ENCODE measurements around the gene PCDHGA9. TPM values are rescaled to one million over a fixed set of nuclear protein-coding genes. Genes with fewer than 3 reads are reported as not detected.

The PCDHGA9 gene
- total RNA-seq, 1 experiment from 2014 or later, result 1.9 TPM

GRCh38 chr5:141439411-141440141 lies 37.0 kb downstream of the PCDHGA9 start:
- Histone ChIP-seq H3K79me2 (ENCODE audit: low read length) (no peaks in the 10 kb centered on the region), H3K27me3 (ENCODE audit: low read length) (no peaks in the 10 kb centered on the region), H3F3A (ENCODE audit: low read length, unreplicated experiment) (no peaks in the 10 kb centered on the region), H3K9me2 (replicated peaks; ENCODE audit: low read length) (no peaks in the 10 kb centered on the region), H3K36me3 (ENCODE audit: low read depth, low read length) (no peaks in the 10 kb centered on the region), H3K4me1 (ENCODE audit: insufficient read depth, low read length) (no peaks in the 10 kb centered on the region), H3K27ac (ENCODE audit: low read length) (no peak overlapping the region), H3K4me2 (ENCODE audit: low read length) (no peak overlapping the region), H4K20me1 (ENCODE audit: low read length) (no peaks in the 10 kb centered on the region), H3K9ac (ENCODE audit: low read length) (no peak overlapping the region), H3K4me3 (ENCODE audit: low read length) (no peak overlapping the region), H3K9me3 (ENCODE audit: low read length) (0 out of 2 replicates have a peak, but pooled peaks cover 2% of the 10 kb centered on the region), H2AFZ (ENCODE audit: low read length) (no peak overlapping the region)
- DNase-seq (no peak), ATAC-seq (no peak)
- BruUV-seq (replicated peaks), result no TSS peak
- POLR2A ChIA-PET (ENCODE audit: unreplicated experiment), result no interaction called here
- intact Hi-C loops (cut with micrococcal nuclease), result no loop called here
- TF ChIP-seq EZH2 (IDR thresholded peaks at IDR 0.05; ENCODE audit: low read length, unreplicated experiment) (no peak), EZH2phosphoT487 (IDR thresholded peaks at IDR 0.05; ENCODE audit: borderline replicate concordance, low read length) (no peak)
- TF ChIP-seq, protein P1, sequence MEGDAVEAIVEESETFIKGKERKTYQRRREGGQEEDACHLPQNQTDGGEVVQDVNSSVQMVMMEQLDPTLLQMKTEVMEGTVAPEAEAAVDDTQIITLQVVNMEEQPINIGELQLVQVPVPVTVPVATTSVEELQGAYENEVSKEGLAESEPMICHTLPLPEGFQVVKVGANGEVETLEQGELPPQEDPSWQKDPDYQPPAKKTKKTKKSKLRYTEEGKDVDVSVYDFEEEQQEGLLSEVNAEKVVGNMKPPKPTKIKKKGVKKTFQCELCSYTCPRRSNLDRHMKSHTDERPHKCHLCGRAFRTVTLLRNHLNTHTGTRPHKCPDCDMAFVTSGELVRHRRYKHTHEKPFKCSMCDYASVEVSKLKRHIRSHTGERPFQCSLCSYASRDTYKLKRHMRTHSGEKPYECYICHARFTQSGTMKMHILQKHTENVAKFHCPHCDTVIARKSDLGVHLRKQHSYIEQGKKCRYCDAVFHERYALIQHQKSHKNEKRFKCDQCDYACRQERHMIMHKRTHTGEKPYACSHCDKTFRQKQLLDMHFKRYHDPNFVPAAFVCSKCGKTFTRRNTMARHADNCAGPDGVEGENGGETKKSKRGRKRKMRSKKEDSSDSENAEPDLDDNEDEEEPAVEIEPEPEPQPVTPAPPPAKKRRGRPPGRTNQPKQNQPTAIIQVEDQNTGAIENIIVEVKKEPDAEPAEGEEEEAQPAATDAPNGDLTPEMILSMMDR (conservative IDR thresholded peaks at IDR 0.05; ENCODE audit: low read depth, low read length), result no peak
- CTCF ChIA-PET, result no interaction called here

- Histone ChIP-seq H3K4me3 (ENCODE audit: low read length) (no peak overlapping the region), H3K9me2 (replicated peaks; ENCODE audit: low read length) (no peaks in the 10 kb centered on the region), H3K27ac (ENCODE audit: low read length) (no peak overlapping the region), H3K36me3 (ENCODE audit: low read depth, low read length) (no peaks in the 10 kb centered on the region; the same call in 1 of the 2 replicates), H3K9ac (ENCODE audit: low read length) (no peak overlapping the region), H3K9me3 (ENCODE audit: low read length) (0 out of 2 replicates have a peak, but pooled peaks cover 4% of the 10 kb centered on the region), H3K4me1 (ENCODE audit: insufficient read depth, low read length) (no peaks in the 10 kb centered on the region), H3F3A (ENCODE audit: low read length, unreplicated experiment) (no peaks in the 10 kb centered on the region), H3K27me3 (ENCODE audit: low read length) (no peaks in the 10 kb centered on the region), H3K79me2 (ENCODE audit: low read length) (no peaks in the 10 kb centered on the region), H4K20me1 (ENCODE audit: low read length) (no peaks in the 10 kb centered on the region), H3K4me2 (ENCODE audit: low read length) (no peak overlapping the region), H2AFZ (ENCODE audit: low read length) (no peak overlapping the region)
- POLR2A ChIA-PET (ENCODE audit: unreplicated experiment), result no interaction called here
- DNase-seq, result no peak
- CTCF ChIA-PET, result no interaction called here
- TF ChIP-seq EZH2phosphoT487 (IDR thresholded peaks at IDR 0.05; ENCODE audit: borderline replicate concordance, low read length), result no peak
- TF ChIP-seq, protein P1 (conservative IDR thresholded peaks at IDR 0.05; ENCODE audit: low read depth, low read length), result no peak
- TF ChIP-seq EZH2 (IDR thresholded peaks at IDR 0.05; ENCODE audit: low read length, unreplicated experiment), result no peak
- no peak for ATAC-seq
- BruUV-seq (replicated peaks), result no TSS peak
- intact Hi-C loops (cut with micrococcal nuclease), result no loop called here
Observed at GRCh38 chr5:141440341-141440740, 37.8 kb downstream of the PCDHGA9 start.

- H3K9ac ChIP-seq (ENCODE audit: low read length), result no peak overlapping the region
- H3K9me2 ChIP-seq (replicated peaks; ENCODE audit: low read length), result no peaks in the 10 kb centered on the region
- no peaks in the 10 kb centered on the region for H3K4me1 ChIP-seq (ENCODE audit: insufficient read depth, low read length)
- CTCF ChIA-PET, result no interaction called here
- no peaks in the 10 kb centered on the region for H3K79me2 ChIP-seq (ENCODE audit: low read length)
- H3K9me3 ChIP-seq (ENCODE audit: low read length), result 0 out of 2 replicates have a peak, but pooled peaks cover 4% of the 10 kb centered on the region
- BruUV-seq (replicated peaks), result no TSS peak
- intact Hi-C loops (cut with micrococcal nuclease), result no loop called here
- H3K27me3 ChIP-seq (ENCODE audit: low read length), result no peaks in the 10 kb centered on the region
- no peak overlapping the region for H2AFZ ChIP-seq (ENCODE audit: low read length)
- no peak overlapping the region for H3K27ac ChIP-seq (ENCODE audit: low read length)
- no peak for DNase-seq
- H3K36me3 ChIP-seq (ENCODE audit: low read depth, low read length), result no peaks in the 10 kb centered on the region; the same call in 1 of the 2 replicates
- no peaks in the 10 kb centered on the region for H4K20me1 ChIP-seq (ENCODE audit: low read length)
- POLR2A ChIA-PET (ENCODE audit: unreplicated experiment), result no interaction called here
- H3F3A ChIP-seq (ENCODE audit: low read length, unreplicated experiment), result no peaks in the 10 kb centered on the region
- no peak for TF ChIP-seq EZH2 (IDR thresholded peaks at IDR 0.05; ENCODE audit: low read length, unreplicated experiment)
- H3K4me3 ChIP-seq (ENCODE audit: low read length), result no peak overlapping the region
- no peak for ATAC-seq
- no peak overlapping the region for H3K4me2 ChIP-seq (ENCODE audit: low read length)
Observed at GRCh38 chr5:141441571-141442170, 39.1 kb downstream of the PCDHGA9 start.

Other genes with a start within 250 kb of the PCDHGA9 start
- gene PCDHB7, start 230.1 kb upstream of the PCDHGA9 start, total RNA-seq (2014; rRNA removed), result 0.22 TPM in 1 of 2 replicates, not detected in the other
- gene PCDHB8, start 225.0 kb upstream of the PCDHGA9 start, total RNA-seq (2014; rRNA removed), result 0.22 and 0.40 TPM in 2 replicates
- 0.46 TPM in 1 of 2 replicates, not detected in the other for gene PCDHB16, start 220.4 kb upstream of the PCDHGA9 start, total RNA-seq (2014; rRNA removed)
- gene PCDHB9, start 215.6 kb upstream of the PCDHGA9 start, total RNA-seq (2014; rRNA removed), result 0.23 and 0.73 TPM in 2 replicates
- 0.33 and 0.35 TPM in 2 replicates for gene PCDHB10, start 210.4 kb upstream of the PCDHGA9 start, total RNA-seq (2014; rRNA removed)
- gene PCDHB11, start 203.2 kb upstream of the PCDHGA9 start, total RNA-seq (2014; rRNA removed), result 0.40 and 0.69 TPM in 2 replicates
- gene PCDHB12, start 194.1 kb upstream of the PCDHGA9 start, total RNA-seq (2014; rRNA removed), result 0.15 and 0.63 TPM in 2 replicates
- 0.40 and 0.52 TPM in 2 replicates for gene PCDHB13, start 188.9 kb upstream of the PCDHGA9 start, total RNA-seq (2014; rRNA removed)
- gene PCDHB14, start 179.4 kb upstream of the PCDHGA9 start, total RNA-seq (2014; rRNA removed), result 0.58 and 0.87 TPM in 2 replicates
- not detected in 2 replicates for gene PCDHB15, start 157.4 kb upstream of the PCDHGA9 start, total RNA-seq (2014; rRNA removed)
- 0.18 and 0.40 TPM in 2 replicates for gene SLC25A2, start 98.7 kb upstream of the PCDHGA9 start, total RNA-seq (2014; rRNA removed)
- 27.6 and 32.3 TPM in 2 replicates for gene TAF7, start 82.0 kb upstream of the PCDHGA9 start, total RNA-seq (2014; rRNA removed)
- 0.04 and 0.06 TPM in 2 replicates for gene PCDHGA1, start 72.3 kb upstream of the PCDHGA9 start, total RNA-seq (2014; rRNA removed)
- not detected in 2 replicates for gene PCDHGA2, start 64.0 kb upstream of the PCDHGA9 start, total RNA-seq (2014; rRNA removed)
- not detected in 2 replicates for gene PCDHGA3, start 58.9 kb upstream of the PCDHGA9 start, total RNA-seq (2014; rRNA removed)
- 0.04 TPM in 1 of 2 replicates, not detected in the other for gene PCDHGB1, start 52.7 kb upstream of the PCDHGA9 start, total RNA-seq (2014; rRNA removed)
- gene PCDHGA4, start 47.8 kb upstream of the PCDHGA9 start, total RNA-seq (2014; rRNA removed), result 0.04 TPM in 1 of 2 replicates, not detected in the other
- 1.4 and 2.2 TPM in 2 replicates for gene PCDHGB2, start 42.8 kb upstream of the PCDHGA9 start, total RNA-seq (2014; rRNA removed)
- gene PCDHGA5, start 38.6 kb upstream of the PCDHGA9 start, total RNA-seq (2014; rRNA removed), result 0.98 and 2.4 TPM in 2 replicates
- gene PCDHGB3, start 32.5 kb upstream of the PCDHGA9 start, total RNA-seq (2014; rRNA removed), result 1.2 and 1.3 TPM in 2 replicates
- 1.3 and 1.6 TPM in 2 replicates for gene PCDHGA6, start 28.9 kb upstream of the PCDHGA9 start, total RNA-seq (2014; rRNA removed)
- gene PCDHGA7, start 20.0 kb upstream of the PCDHGA9 start, total RNA-seq (2014; rRNA removed), result 0.51 and 0.75 TPM in 2 replicates
- gene PCDHGB4, start 15.1 kb upstream of the PCDHGA9 start, total RNA-seq (2014; rRNA removed), result 0.73 and 1.3 TPM in 2 replicates
- gene PCDHGA8, start 10.1 kb upstream of the PCDHGA9 start, total RNA-seq (2014; rRNA removed), result 0.23 and 0.51 TPM in 2 replicates
- gene PCDHGB5, start 4.8 kb upstream of the PCDHGA9 start, total RNA-seq (2014; rRNA removed), result 9.0 and 10.3 TPM in 2 replicates
- 1.1 and 1.8 TPM in 2 replicates for gene PCDHGB6, start 5.2 kb downstream of the PCDHGA9 start, total RNA-seq (2014; rRNA removed)
- 0.23 and 0.84 TPM in 2 replicates for gene PCDHGA10, start 10.2 kb downstream of the PCDHGA9 start, total RNA-seq (2014; rRNA removed)
- 0.44 and 1.4 TPM in 2 replicates for gene PCDHGB7, start 14.9 kb downstream of the PCDHGA9 start, total RNA-seq (2014; rRNA removed)
- gene PCDHGA11, start 18.3 kb downstream of the PCDHGA9 start, total RNA-seq (2014; rRNA removed), result 0.66 and 0.92 TPM in 2 replicates
- gene PCDHGA12, start 27.7 kb downstream of the PCDHGA9 start, total RNA-seq (2014; rRNA removed), result 0.11 and 0.52 TPM in 2 replicates
- gene PCDHGC3, start 73.2 kb downstream of the PCDHGA9 start, total RNA-seq (2014; rRNA removed), result 0.35 and 2.1 TPM in 2 replicates
- gene PCDHGC4, start 82.3 kb downstream of the PCDHGA9 start, total RNA-seq (2014; rRNA removed), result 0.58 and 1.5 TPM in 2 replicates
- 0.40 and 0.46 TPM in 2 replicates for gene PCDHGC5, start 86.3 kb downstream of the PCDHGA9 start, total RNA-seq (2014; rRNA removed)
- 51.9 and 106 TPM in 2 replicates for gene DIAPH1, start 216.2 kb downstream of the PCDHGA9 start, total RNA-seq (2014; rRNA removed)
- 66.8 and 82.9 TPM in 2 replicates for gene HDAC3, start 234.1 kb downstream of the PCDHGA9 start, total RNA-seq (2014; rRNA removed)
- 4.1 and 5.6 TPM in 2 replicates for gene RELL2, start 234.2 kb downstream of the PCDHGA9 start, total RNA-seq (2014; rRNA removed)
- gene FCHSD1, start 248.6 kb downstream of the PCDHGA9 start, total RNA-seq (2014; rRNA removed), result 17.2 and 22.7 TPM in 2 replicates

Measured in PC-3 (cell line).